Renal pelvis (tissue), 4 donors: ENCODE measurements around the gene AP3D1. TPM values are rescaled to one million over a fixed set of nuclear protein-coding genes. Genes with fewer than 3 reads are reported as not detected.
"Not testable (repeated sequence)": the region's sequence is repeated elsewhere in the genome, so short reads cannot be mapped to it uniquely, and the experiment has no call there.

Experiments
- DNase-seq: peaks from one replicate; pipeline ENCODE4 v3.0.0-alpha.2; 2013
- polyA plus RNA-seq, 3 donors: library from polyadenylated mRNA; unstranded; fragments of 120-200 nt; gene quantifications; one replicate each; pipeline ENCODE4 v1.2.1, GENCODE V29; 2013; ENCODE audit not compliant: insufficient read length in 3 of 3

Gene AP3D1
- polyA plus RNA-seq, 3 donors = 116 to 131 (median 130) TPM

GRCh38 chr19:2131012-2131975 lies 20.1 kb downstream of the AP3D1 start:
- DNase-seq = not testable (repeated sequence)

GRCh38 chr19:2129892-2130770 lies 21.2 kb downstream of the AP3D1 start:
- no peak for DNase-seq

GRCh38 chr19:2129486-2129885 lies 21.9 kb downstream of the AP3D1 start:
- DNase-seq = no peak

- no peak for DNase-seq
Measured at GRCh38 chr19:2129022-2129421, 22.3 kb downstream of the AP3D1 start.

GRCh38 chr19:2128252-2128651 lies 23.1 kb downstream of the AP3D1 start:
- not testable (repeated sequence) for DNase-seq

GRCh38 chr19:2127758-2128157 lies 23.6 kb downstream of the AP3D1 start:
- DNase-seq = no peak

- no peak for DNase-seq
Measured at GRCh38 chr19:2126879-2127518, 24.4 kb downstream of the AP3D1 start.

- no peak for DNase-seq
Measured at GRCh38 chr19:2123682-2124387, 27.5 kb downstream of the AP3D1 start.

GRCh38 chr19:2122982-2123381 lies 28.4 kb downstream of the AP3D1 start:
- DNase-seq = no peak

GRCh38 chr19:2122251-2122650 lies 29.1 kb downstream of the AP3D1 start:
- no peak for DNase-seq

- no peak for DNase-seq
Measured at GRCh38 chr19:2121416-2122051, 29.8 kb downstream of the AP3D1 start.

GRCh38 chr19:2120821-2121220 lies 30.5 kb downstream of the AP3D1 start:
- DNase-seq = no peak

- DNase-seq = no peak
Measured at GRCh38 chr19:2119921-2120785, 31.2 kb downstream of the AP3D1 start.

GRCh38 chr19:2118438-2118837 lies 32.9 kb downstream of the AP3D1 start:
- no peak for DNase-seq

- DNase-seq = no peak
Measured at GRCh38 chr19:2117215-2117960, 34.0 kb downstream of the AP3D1 start.

GRCh38 chr19:2116507-2116906 lies 34.9 kb downstream of the AP3D1 start:
- no peak for DNase-seq

- no peak for DNase-seq
Measured at GRCh38 chr19:2115911-2116426, 35.4 kb downstream of the AP3D1 start.

GRCh38 chr19:2115324-2115723 lies 36.0 kb downstream of the AP3D1 start:
- DNase-seq = no peak

GRCh38 chr19:2114821-2115220 lies 36.5 kb downstream of the AP3D1 start:
- DNase-seq = no peak
